ENCODE data around the gene BAHCC1.
"Not testable (repeated sequence)": the region's sequence is repeated elsewhere in the genome, so short reads cannot be mapped to it uniquely, and the experiment has no call there.

BAHCC1 gene

DNA sequence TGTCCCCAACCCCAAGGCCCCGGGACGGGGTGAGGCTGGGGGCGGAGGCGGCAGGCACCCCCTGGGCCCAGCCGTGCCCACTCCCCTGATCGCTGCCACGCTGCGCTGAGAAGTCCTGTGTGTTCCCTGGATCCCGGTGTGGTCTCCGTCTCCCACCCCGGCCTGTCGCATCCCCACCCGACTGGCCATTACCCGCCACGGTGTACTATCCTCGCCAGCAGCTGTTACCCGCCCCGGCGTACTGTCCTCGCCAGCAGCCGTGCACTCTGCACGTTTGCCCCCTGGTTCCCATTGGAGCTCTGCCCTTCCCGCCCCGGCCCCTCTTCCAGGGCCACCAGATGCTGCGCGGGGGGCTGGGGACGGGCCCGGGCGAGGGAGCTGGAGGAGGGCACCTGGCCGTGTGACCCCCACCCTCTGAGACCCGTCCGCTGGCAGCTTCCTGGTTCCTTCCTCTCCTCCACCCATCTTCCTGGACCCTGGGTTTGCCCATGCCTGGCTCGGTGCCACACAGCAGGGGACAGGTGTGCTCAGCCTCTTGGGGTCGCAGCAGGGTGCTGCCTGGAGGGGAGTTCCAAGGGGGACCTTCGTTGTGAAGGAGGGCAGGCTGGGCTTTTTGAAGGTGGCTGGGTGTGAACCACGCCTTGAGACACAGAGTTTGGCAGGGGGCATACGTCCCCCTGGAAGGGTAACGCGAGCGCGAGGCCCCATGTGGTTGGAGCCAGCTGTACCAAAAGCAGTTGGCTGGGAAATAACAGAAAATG, 19.7 kb downstream of the BAHCC1 start:
- no peak for DNase-seq

DNA sequence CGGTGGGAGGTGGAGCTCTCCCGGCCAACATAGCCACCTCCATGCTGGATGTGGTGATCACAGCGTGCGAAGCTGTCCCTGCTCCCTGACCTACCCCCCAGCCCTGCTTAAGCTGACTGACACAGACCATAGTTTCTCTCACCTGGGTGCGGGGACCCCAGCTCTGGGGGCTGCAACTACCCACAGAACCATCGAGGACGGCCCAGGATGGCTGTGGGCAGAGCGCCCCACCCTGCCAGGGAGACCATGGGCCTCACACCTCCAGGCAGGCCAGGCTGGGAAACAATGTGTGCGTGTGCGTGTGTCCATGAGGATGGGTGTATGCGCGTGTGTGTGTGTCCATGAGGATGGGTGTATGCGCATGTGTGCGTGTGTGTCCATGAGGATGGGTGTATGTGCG, 20.4 kb downstream of the BAHCC1 start:
- DNase-seq = no peak

DNA sequence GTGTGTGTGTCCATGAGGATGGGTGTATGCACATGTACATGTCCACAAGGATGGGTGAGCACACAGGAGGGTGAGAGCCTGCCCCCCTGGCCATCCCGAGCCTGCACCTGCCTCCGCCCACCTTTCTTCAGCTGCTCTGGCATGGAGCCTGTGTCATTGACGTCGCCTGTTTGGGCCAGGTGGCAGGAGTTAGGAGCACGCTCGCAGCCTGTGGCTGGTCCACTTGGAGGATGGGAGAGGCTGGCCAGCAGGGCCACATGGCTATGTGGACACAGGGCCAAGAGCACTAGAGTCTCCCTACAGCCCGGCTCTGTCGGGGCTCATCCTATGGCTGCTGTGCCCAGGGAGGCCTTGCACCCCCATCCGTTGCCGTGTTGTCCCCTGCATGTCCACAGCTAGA, 21.4 kb downstream of the BAHCC1 start:
- DNase-seq = no peak

DNA sequence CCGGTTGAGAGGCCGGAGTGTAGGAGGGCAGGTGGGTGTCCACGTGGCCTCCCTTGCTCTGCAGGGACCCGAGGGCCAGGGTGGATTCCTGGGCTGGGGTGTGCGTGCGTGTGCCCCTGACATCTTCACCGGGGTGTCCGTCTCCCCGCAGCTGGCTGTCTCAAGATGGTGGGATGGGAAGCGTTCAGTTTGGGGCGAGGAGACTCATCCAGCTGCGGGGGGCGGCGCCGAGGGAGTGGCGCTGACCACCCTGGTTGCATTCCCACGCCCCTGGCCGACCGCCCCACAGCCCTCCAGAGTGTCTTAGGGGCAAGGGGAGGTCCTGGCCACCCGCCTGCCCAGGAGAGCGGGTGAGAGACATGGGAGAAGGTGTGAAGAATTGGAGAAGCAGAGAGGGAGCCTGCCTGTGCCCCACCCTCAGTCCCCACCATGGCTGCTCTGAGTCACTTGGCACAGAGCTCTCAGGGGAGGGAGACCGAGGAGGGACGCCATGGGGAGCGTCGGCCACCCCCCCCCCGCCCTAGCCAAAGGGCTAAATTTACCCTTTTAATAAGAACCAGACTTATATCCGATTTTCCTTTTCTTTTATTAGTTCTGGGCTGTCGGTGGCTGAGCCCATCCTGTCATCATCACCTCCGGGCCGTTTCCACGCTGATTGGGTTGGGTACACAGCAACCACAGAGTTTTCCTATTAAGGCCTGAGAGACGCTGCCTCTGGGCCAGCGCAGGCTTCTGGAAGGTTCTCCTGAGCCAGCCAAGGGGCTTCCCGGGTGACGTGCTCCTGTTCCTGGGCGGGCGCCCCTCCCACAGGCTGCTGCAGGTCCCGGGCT, 22.0 kb downstream of the BAHCC1 start:
- DNase-seq = peak; percentile 96

DNA sequence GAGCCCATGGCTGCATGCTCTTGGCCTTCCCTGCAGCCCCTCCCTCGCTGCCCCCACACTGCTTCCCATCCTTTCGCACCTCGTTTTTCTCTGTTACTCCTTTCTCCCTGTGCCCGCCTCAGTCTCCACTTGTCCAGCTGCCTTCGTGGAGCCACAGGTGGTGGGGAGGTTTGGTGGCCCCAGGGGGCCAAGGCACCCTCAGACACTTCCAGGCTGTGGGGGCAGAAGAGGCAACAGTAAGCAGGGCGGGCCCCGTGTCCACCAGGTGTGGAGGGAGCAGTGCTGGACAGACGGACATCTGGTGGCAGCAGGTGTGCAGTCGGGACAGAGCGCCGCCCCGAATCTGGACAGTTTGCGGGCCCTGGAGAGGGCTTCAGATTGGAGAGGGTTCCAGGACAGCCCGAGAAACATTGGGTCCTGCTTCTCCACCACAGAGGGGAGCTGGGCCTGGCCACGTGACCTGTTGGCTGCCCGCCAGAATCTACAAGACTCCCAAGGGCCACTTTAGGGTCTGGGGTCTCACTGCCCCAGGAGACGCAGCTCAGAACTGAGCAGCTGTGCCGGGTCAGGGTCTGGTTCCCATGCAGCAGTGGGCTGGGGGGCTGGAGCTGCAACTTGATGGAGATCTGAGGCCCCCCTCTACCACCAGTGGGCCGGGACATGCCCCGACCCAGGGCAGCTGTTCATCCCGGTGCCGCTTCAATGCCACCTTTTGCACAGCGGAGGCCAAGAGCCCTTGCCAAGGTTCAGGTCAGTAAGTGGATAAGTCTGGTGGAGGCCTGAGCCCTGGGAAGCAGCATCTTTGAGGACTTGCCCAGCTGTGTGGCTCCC, 22.8 kb downstream of the BAHCC1 start:
- DNase-seq = no peak

DNA sequence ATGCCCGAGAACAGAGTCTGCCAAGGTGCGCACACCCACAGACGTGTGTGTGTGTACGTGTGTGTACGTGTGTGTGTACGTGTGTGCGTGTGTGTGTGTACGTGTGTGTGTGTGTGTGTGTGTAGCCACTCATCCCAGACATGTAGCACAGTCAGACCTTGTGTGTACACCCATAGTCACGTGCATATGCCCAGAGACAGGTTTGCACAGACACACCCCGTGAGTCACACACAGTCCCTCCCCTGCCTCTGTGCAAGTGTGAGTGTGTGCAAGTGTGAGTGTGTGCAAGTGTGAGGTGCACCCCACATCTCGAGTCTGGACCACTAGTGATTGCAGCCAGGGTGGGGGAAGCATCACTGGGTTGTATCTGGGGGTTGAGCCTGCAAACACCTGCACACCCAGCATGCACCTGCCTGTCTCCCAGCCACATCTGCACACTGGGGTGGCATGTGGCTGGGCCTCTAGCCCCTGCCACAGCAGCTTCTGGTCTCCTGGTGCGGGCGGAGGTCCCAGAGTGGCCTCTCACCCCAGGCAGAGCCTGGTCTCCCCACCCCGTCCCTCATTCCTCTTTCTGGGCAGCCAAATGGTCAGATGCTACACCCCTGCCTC, 23.6 kb downstream of the BAHCC1 start:
- no peak for DNase-seq

DNA sequence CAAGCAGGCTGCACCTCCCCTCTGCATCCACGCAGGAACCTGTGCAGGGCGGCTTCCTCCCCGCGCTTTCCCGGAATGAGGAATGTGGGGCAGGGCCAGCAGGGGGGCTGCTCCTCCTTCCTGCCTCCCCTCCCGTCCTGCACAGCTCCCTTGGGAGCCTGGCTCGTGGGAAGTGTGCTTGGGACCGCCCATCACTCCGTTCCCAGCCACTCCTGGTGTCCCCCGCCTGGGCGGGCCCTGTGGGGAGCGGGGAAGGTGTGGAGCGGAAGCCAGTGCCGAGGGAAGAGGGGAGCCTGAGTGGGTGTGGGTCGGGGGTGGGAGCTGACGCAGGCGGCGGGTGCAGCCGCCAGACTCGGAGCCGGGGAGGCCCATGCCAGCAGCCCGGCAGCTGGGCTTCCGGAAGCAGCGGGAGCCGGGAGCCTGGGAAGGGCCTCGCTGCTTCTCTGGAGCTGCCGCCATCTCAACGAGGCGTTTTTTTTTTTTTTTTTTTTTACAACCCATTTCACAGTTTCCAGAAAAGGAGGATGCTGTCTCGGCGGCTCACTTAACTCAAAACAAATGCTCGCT, 24.1 kb downstream of the BAHCC1 start:
- peak; percentile 99 for DNase-seq

DNA sequence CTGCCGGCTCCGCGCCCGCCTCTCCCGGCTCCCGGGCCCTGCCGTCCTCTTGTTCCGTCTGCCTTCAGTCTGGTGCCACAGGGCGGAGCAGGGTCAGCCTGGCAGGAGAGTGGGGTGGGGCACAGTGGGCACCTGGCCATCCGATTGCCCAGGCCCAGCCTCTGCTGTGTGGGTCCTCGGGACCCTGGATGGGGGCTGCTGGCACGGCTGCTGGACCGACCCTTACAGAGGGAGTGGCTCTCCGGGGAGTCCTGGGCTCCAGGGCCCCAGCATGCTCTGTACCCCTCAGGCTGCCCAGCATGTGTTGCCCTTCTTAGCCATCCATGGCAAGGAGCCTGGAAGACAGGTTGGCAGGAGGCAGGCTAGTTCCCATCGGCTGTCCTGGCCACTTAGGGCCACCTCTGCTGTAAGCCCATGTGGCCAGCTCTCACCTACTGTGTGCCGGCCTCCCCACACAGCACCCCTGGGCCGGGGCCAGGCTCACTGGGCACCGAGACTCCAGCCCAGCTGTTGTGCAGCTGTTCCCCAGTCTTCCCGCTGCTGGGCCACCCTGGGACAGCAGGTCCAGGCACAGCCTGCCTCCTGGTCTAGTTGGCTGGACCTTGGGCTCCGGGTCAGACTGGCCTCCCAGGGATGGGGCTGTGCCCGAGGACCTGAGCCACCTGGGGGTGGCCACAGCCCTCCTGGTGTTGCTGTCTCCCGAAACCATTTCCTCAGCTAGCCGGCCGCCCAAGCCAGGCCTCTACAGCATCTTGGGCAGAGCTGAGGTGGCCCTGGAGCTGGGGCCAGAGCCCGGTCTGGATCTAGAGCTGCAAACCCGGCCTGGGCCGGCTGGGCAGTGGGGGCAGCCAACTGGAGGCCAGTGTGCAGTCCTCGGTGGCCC, 24.9 kb downstream of the BAHCC1 start:
- no peak for DNase-seq

DNA sequence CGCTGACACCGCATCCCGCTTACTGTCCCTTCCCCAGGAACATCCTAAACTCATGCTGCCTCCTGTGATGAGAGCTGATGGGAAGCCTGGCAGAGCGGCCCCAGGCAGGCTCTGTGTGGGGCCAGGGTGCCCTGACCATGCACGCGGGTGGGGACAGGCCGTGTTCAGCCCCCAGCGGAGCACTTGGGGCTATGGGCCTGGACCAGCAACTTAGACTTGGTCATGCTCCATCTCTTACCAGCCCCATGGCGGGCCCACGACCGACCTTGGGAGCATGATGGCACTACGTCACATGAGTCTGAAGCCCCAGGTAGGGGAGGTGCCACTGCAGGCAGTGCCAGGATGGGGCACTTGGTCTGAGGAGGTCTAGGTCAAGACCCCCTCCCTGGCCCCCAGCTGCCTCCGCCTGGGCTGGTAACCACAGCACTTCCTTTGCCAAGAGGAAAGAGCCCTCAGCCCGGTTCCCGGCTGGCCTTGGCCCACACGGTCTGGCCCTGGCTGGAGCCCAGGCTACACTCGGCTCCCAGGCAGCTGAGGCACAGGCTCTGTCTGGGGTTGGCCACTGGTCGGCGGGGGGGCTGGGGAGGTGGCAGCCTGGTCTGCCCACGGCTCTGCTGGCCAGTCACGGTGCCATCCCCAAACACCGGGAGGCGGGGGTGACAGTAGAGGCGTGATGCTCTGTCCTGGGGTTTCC, 25.7 kb downstream of the BAHCC1 start:
- no peak for DNase-seq

DNA sequence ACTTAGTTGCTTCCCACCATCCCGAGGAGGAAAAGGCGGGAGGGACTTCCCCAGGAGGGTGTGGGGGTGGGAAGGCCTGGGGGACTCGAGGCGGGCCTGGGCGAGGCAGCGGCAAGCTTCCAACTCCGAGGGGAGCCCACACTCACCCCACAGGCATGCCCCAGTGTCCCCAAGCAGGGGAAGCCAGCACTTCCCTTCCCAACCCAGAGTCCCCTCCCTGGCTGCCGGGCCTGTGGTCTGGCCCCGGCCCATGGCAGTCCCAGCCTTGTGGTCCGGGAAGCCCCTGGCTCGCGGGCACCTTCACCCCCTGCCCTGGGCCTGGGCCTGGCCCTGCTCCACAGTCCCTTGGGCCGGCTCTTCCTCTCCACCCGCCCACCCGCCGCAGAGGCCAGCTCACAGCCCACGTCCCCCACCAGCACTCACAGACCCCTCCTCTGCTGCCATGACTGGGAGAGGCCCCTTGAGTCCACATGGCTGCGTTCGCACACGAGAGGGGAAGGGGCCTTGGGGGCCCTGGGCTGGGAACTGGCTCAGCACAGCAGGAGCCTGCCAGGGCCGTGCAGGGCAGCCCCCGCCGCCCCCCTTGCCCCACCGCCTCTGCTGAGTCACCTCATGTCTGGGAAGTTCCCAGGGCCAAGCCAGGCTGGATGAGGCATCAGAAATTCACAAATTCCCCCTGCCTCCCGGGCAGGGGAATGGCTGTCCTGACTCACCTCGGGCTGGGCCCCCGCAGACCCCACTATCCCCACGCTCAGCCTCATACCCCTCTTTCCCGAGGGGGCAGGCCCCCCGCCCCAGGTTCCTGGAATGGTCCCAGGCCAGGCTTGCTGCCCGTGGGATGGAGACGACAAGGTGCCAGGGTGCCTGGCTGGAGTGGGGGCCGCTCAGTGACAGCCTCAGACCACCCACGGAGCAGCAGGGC, 27.8 kb downstream of the BAHCC1 start:
- DNase-seq = peak; percentile 99

DNA sequence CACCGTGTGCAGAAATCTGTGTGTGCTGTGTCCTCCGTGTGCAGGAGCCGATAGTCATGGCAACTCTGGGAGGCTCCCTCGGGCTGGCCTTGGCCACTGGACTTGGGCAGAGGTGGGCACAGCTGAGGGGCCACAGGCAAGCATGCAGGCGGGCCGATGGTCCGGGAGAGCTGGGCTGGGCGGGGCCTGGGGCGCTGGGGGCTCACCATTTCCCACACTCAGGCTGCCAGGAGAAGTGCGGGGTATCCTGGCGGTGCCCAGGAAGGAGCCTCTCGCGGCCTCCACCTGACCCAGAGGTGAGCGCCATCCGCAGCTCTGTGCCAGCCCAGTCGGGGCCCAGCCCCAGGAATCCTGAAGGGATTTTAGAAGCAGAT, 28.4 kb downstream of the BAHCC1 start:
- no peak for DNase-seq

DNA sequence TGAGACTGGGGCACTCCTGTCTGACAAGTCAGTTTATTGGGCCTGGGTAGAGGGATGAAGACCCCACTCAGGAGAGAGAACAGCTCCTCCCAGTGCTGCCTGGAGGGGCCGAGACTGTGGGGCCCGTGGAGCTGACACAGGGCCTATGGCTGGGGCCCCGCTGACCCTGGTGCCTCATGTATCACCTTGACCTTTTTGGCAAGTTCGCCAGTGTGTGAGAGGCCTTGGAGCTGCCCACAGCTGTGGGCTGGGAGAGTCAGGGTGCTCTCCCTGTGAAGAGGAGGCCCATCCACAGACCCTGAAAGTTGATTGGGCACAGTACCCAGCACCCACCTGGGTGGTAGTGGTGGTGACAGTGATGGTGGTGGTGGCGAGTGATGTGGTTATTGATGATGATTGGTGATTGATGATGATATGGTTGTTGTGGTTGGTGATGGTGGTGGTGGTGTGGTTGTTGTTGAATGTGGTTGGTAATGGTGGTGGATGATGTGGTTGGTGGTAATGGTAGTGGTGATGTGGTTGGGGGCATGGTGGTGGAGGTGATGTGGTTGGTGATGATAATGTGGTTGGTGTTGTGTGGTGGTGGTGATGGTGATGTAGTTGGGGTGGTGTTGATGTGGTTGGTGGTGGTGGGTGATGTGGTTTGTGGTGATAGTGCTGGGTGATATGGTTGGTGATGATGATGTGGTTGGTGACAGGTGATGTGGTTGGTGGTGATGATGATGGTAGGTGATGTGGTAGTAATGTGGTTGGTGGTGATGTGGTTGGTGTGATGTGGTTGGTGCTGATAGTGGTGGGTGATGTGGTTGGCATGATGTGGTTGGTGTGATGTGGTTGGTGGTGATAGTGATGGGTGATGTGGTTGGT, 29.1 kb downstream of the BAHCC1 start:
- no peak for DNase-seq

DNA sequence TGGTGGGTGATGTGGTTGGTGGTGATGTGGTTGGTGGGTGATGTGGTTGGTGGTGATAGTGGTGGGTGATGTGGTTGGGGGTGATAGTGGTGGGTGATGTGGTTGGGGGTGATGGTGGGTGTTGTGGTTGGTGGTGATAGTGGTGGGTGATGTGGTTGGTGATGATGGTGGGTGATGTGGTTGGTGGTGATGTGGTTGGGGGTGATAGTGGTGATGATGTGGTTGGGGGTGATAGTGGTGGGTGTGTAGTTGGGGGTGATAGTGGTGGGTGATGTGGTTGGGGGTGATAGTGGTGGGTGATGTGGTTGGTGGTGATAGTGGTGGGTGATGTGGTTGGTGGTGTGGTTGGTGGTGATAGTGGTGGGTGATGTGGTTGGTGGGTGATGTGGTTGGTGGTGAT, 29.8 kb downstream of the BAHCC1 start:
- not testable (repeated sequence) for DNase-seq

DNA sequence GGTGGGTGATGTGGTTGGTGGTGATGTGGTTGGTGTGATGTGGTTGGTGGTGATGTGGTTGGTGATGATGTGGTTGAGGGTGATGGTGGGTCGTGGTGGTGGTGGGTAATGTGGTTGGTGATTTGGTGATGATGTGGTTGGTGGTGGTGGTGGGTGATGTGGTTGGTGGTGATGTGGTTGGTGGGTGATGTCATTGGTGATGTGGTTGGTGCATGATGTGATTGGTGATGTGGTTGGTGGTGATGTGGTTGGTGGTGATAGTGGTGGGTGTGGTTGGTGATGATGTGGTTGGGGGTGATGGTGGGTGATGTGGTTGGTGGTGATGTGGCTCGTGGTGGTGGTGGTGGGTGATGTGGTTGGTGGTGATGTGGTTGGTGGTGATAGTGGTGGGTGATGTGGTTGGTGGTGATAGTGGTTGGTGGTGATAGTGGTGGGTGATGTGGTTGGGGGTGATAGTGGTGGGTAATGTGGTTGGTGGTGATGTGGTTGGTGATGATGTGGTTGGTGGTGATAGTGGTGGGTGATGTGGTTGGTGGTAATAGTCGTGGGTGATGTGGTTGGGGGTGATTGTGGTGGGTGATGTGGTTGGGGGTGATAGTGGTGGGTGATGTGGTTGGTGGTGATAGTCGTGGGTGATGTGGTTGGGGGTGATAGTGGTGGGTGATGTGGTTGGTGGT, 30.6 kb downstream of the BAHCC1 start:
- DNase-seq = not testable (repeated sequence)

DNA sequence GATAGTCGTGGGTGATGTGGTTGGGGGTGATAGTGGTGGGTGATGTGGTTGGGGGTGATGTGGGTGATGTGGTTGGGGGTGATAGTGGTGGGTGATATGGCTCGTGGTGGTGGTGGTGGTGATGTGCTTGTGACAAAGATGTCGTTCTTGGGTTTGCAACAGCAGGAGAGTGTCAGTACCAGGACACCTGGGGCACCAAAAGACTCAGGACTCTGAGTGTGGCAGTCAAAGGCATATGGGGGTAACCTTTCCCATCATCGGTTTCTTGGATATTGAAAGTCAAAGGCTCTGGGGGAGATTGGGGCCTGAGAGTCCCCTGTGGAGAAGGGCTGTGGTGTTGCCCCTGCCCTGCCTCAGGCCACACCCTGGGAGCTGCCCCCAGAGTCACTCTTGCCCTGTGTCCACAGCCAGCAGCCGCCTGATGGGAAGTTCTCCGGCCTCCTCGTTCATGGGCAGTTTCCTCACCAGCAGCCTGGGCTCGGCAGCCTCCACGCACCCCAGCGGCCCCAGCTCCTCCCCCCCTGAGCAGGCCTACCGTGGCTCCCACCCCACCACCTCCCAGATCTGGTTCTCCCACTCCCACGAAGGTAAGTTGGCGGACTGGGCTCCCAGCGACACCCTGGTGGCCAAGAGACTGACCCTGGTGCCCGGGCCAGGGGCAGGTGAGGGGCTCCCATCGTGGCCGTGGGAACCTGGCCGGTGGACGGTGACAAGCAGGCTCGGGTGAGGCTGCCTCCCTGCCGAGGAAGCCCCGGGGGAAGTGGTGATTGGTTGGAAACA, 31.3 kb downstream of the BAHCC1 start:
- no peak for DNase-seq

DNA sequence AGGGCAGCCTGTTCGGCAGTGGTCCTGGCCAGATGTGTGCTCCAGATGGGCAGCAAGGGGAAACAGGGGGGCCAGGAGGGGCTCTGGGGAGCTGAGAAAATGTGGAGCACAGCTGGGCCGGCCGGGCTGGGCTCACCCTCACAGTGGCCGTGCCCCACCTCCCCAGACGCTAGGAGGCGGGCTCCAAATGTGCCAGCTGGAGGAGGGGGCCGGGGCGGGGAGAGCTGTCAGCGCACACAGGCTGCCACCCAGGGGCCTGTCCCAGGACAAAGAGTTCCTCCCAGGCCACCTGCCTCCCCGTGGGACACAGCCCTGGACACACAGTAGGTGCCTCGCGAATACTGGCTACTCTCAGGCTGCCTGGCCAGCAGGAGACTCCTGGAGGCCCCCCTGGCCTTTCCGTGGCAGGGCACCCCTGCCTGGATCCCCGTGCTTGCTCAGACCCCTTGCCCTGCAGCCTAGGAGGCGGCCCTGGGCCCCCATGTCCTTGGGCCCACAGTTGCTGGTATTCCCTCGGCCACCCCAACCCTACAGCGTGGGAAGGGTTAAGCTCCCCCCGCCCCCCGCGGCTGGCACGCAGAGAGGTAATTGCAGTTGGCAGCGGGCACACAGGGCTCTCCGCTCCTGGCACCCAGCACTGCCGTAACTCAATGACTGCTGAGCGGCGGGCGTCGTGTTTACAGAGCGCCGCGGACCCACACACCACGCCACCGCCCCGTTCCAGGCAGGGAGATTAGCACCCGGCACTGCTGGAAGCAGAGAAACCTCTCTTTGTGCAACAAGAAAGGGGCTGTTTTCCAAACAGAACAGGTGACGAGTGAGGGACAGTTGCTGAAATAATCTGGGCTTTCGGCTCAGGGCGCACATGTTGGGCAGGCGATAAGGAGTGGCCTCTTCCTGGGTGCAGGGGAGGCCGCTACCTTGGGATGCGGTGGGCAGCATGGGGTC, 32.2 kb downstream of the BAHCC1 start:
- DNase-seq = no peak

All from fibroblast of skin of back (primary cell).